Measurements from ENCODE around the gene ZNF610. TPM values are rescaled to one million over a fixed set of nuclear protein-coding genes. Genes with fewer than 3 reads are reported as not detected.

The ZNF610 gene
- total RNA-seq, 1 experiment from 2014 or later, result 1.8 TPM

GRCh38 chr19:52397310-52398080 lies 61.5 kb downstream of the ZNF610 start, which contains the start of gene ZNF528:
ZNF528 (plus strand) TSS chr19:52397849; CDS start chr19:52402014, 4,165 bp downstream.
- DNase-seq (ENCODE audit: low read depth), result peak; percentile 84

GRCh38 chr19:52398081-52398441 lies 62.0 kb downstream of the ZNF610 start:
- DNase-seq (ENCODE audit: low read depth), result peak; percentile 13

GRCh38 chr19:52410276-52410675 lies 74.2 kb downstream of the ZNF610 start:
- DNase-seq (ENCODE audit: low read depth), result no peak

- no peak for DNase-seq (ENCODE audit: low read depth)
Observed at GRCh38 chr19:52415711-52416110, 79.7 kb downstream of the ZNF610 start.

Other genes starting within 250 kb of the ZNF610 start
- gene ZNF841, start 240.5 kb upstream of the ZNF610 start, total RNA-seq (2014; rRNA removed), result 12.5 and 25.0 TPM in 2 replicates
- 8.7 and 10.7 TPM in 2 replicates for gene ZNF616, start 196.3 kb upstream of the ZNF610 start, total RNA-seq (2014; rRNA removed)
- 6.3 and 8.4 TPM in 2 replicates for gene ZNF836, start 164.6 kb upstream of the ZNF610 start, total RNA-seq (2014; rRNA removed)
- gene PPP2R1A, start 146.2 kb upstream of the ZNF610 start, total RNA-seq (2014; rRNA removed), result 284 and 301 TPM in 2 replicates
- 11.0 and 11.9 TPM in 2 replicates for gene ZNF766, start 66.7 kb upstream of the ZNF610 start, total RNA-seq (2014; rRNA removed)
- gene ZNF480, start 39.1 kb upstream of the ZNF610 start, total RNA-seq (2014; rRNA removed), result 8.1 and 11.9 TPM in 2 replicates
- 19.3 and 23.7 TPM in 2 replicates for gene ZNF880, start 33.7 kb downstream of the ZNF610 start, total RNA-seq (2014; rRNA removed)
- gene ZNF528, start 61.6 kb downstream of the ZNF610 start, total RNA-seq (2014; rRNA removed), result 13.9 and 14.7 TPM in 2 replicates
- not detected in 2 replicates for gene ZNF534, start 92.9 kb downstream of the ZNF610 start, total RNA-seq (2014; rRNA removed)
- gene ZNF578, start 117.3 kb downstream of the ZNF610 start, total RNA-seq (2014; rRNA removed), result 2.0 and 5.6 TPM in 2 replicates
- 14.7 and 16.1 TPM in 2 replicates for gene ZNF808, start 191.4 kb downstream of the ZNF610 start, total RNA-seq (2014; rRNA removed)
- gene ZNF701, start 234.0 kb downstream of the ZNF610 start, total RNA-seq (2014; rRNA removed), result 6.5 and 8.0 TPM in 2 replicates